ENCODE results near the gene EXOC6B. TPM values are rescaled to one million over a fixed set of nuclear protein-coding genes. Genes with fewer than 3 reads are reported as not detected.

Gene EXOC6B
- total and polyA plus RNA-seq, 8 donors = 22.1 to 30.8 (median 25.9) TPM

- H3K27ac ChIP-seq = no peak overlapping the region
- no peak overlapping the region for H3K4me3 ChIP-seq
- no peaks in the 10 kb centered on the region for H3K36me3 ChIP-seq
- peaks cover 0 to 9% of the 10 kb centered on the region in 2 donors for H3K4me1 ChIP-seq
- peaks cover 19 to 42% of the 10 kb centered on the region in 2 donors for H3K27me3 ChIP-seq
- intact Hi-C loops (cut with DNase I) = no loop called here
- H3K9me3 ChIP-seq = no peaks in the 10 kb centered on the region
- no peak for TF ChIP-seq CTCF (IDR thresholded peaks at IDR 0.05)
- DNase-seq = no peak
- no peak for ATAC-seq
Observed at GRCh38 chr2:72863046-72863445, 37.2 kb upstream of the EXOC6B start.

GRCh38 chr2:72862239-72862988 is 36.6 kb upstream of the EXOC6B start:
- TF ChIP-seq CTCF (IDR thresholded peaks at IDR 0.05) = peak; percentile 98
- DNase-seq (peak; percentile 80 to 97 (median 91)), ATAC-seq (peak; percentile 100)
- H3K27me3 ChIP-seq = peaks cover 19 to 42% of the 10 kb centered on the region in 2 donors
- intact Hi-C loops (cut with DNase I) = no loop called here
- H3K9me3 ChIP-seq = no peaks in the 10 kb centered on the region
- H3K27ac ChIP-seq = no peak overlapping the region
- H3K36me3 ChIP-seq = no peaks in the 10 kb centered on the region
- no peak overlapping the region for H3K4me3 ChIP-seq
- peaks cover 0 to 9% of the 10 kb centered on the region in 2 donors for H3K4me1 ChIP-seq

- Histone ChIP-seq H3K4me3 (no peak overlapping the region), H3K9me3 (no peaks in the 10 kb centered on the region), H3K27me3 (peaks cover 19 to 60% of the 10 kb centered on the region in 2 donors), H3K4me1 (peaks cover 0 to 9% of the 10 kb centered on the region in 2 donors), H3K27ac (no peak overlapping the region), H3K36me3 (no peaks in the 10 kb centered on the region)
- TF ChIP-seq CTCF (IDR thresholded peaks at IDR 0.05) = peak; percentile 47 to 67
- ATAC-seq (peak; percentile 86), DNase-seq (peak in 2 of 4 donors; percentile 38 to 73)
- intact Hi-C loops (cut with DNase I) = loop anchor here in 1 of 2 donors (5.0 kb wide), 1 partner anchor 88 kb away; no protein-coding TSS in a partner anchor
Observed at GRCh38 chr2:72859831-72860262, 34.0 kb upstream of the EXOC6B start.

- intact Hi-C loops (cut with DNase I) = no loop called here
Observed at GRCh38 chr2:72851333-72851732, 25.5 kb upstream of the EXOC6B start.

More at GRCh38 chr2:72851333-72851732, 25.5 kb upstream of the EXOC6B start:
- Histone ChIP-seq H3K27ac (no peak overlapping the region), H3K9me3 (no peaks in the 10 kb centered on the region), H3K36me3 (no peaks in the 10 kb centered on the region), H3K27me3 (peaks cover 0 to 47% of the 10 kb centered on the region in 2 donors), H3K4me3 (no peak overlapping the region), H3K4me1 (no peaks in the 10 kb centered on the region)
- TF ChIP-seq CTCF (IDR thresholded peaks at IDR 0.05) = no peak
- ATAC-seq (no peak), DNase-seq (no peak)
